Measurements from ENCODE around the gene PDS5A.
"Not testable (repeated sequence)": the region's sequence is repeated elsewhere in the genome, so short reads cannot be mapped to it uniquely, and the experiment has no call there.

PDS5A gene

GRCh38 chr4:39899291-39899690, 78.4 kb downstream of the PDS5A start:
- no peak for DNase-seq

GRCh38 chr4:39898015-39898414, 79.7 kb downstream of the PDS5A start:
- no peak for DNase-seq

- no peak for DNase-seq
These were observed 84.0 kb downstream of the PDS5A start for GRCh38 chr4:39893693-39894072.

- DNase-seq, result no peak
These were observed 84.6 kb downstream of the PDS5A start for GRCh38 chr4:39892988-39893692.

GRCh38 chr4:39889226-39889625, 88.5 kb downstream of the PDS5A start:
- no peak for DNase-seq

- no peak for DNase-seq
These were observed 89.2 kb downstream of the PDS5A start for GRCh38 chr4:39888541-39888940.

- DNase-seq, result no peak
These were observed 94.1 kb downstream of the PDS5A start for GRCh38 chr4:39883646-39884045.

GRCh38 chr4:39881789-39882188, 95.9 kb downstream of the PDS5A start:
- DNase-seq, result no peak

- no peak for DNase-seq
These were observed 99.7 kb downstream of the PDS5A start for GRCh38 chr4:39877971-39878370.

GRCh38 chr4:39873823-39874222, 103.9 kb downstream of the PDS5A start:
- DNase-seq, result no peak

GRCh38 chr4:39865280-39865679, 112.4 kb downstream of the PDS5A start:
- no peak for DNase-seq

GRCh38 chr4:39864391-39864790, 113.3 kb downstream of the PDS5A start:
- DNase-seq, result no peak

GRCh38 chr4:39860804-39861203, 116.9 kb downstream of the PDS5A start:
- DNase-seq, result no peak

GRCh38 chr4:39855909-39856512, 121.7 kb downstream of the PDS5A start:
- no peak for DNase-seq

- no peak for DNase-seq
These were observed 125.1 kb downstream of the PDS5A start for GRCh38 chr4:39852636-39853035.

GRCh38 chr4:39850727-39851126, 127.0 kb downstream of the PDS5A start:
- DNase-seq, result no peak

- DNase-seq, result no peak
These were observed 131.0 kb downstream of the PDS5A start for GRCh38 chr4:39846705-39847104.

GRCh38 chr4:39846120-39846519, 131.6 kb downstream of the PDS5A start:
- DNase-seq, result no peak

GRCh38 chr4:39841894-39842293, 135.8 kb downstream of the PDS5A start:
- no peak for DNase-seq

- not testable (repeated sequence) for DNase-seq
These were observed 137.2 kb downstream of the PDS5A start for GRCh38 chr4:39840516-39840915.

- DNase-seq, result no peak
These were observed 137.7 kb downstream of the PDS5A start for GRCh38 chr4:39840027-39840426.

- DNase-seq, result not testable (repeated sequence)
These were observed 139.3 kb downstream of the PDS5A start for GRCh38 chr4:39838431-39838830.

GRCh38 chr4:39834269-39834668, 143.4 kb downstream of the PDS5A start:
- no peak for DNase-seq

GRCh38 chr4:39825741-39826231, 151.9 kb downstream of the PDS5A start:
- no peak for DNase-seq

GRCh38 chr4:39825090-39825489, 152.6 kb downstream of the PDS5A start:
- DNase-seq, result no peak
